B cell (primary cell): Measurements from ENCODE around the gene SCGN.

Source experiments
- CTCF ChIP-seq: fragments of 200-600 bp; IDR thresholded peaks from one replicate; pipeline ENCODE4 v1.8.0; 2022; ENCODE audit warnings: antibody characterized with exemption, mild to moderate bottlenecking
- EZH2 ChIP-seq: IDR thresholded peaks from 2 replicates; pipeline ENCODE4 v1.6.1; 2012; ENCODE audit warnings: borderline replicate concordance, low read depth, mild to moderate bottlenecking, moderate library complexity, low read length; ENCODE audit not compliant: insufficient read depth, poor library complexity, severe bottlenecking

GRCh38 chr6:25627001-25627400 lies 25.0 kb upstream of the SCGN start:
- TF ChIP-seq CTCF (no peak), EZH2 (no peak)
